CD4-positive, alpha-beta T cell treated with Interleukin-4 for 4 hours (primary cell): ENCODE results near the gene RPH3AL.
"Not testable (repeated sequence)": the region's sequence is repeated elsewhere in the genome, so short reads cannot be mapped to it uniquely, and the experiment has no call there.

ENCODE experiments used
- DNase-seq: peaks from one replicate; pipeline ENCODE4 v3.0.0-alpha.2; 2020

RPH3AL gene

GRCh38 chr17:234994-235830 lies 117.4 kb downstream of the RPH3AL start:
- not testable (repeated sequence) for DNase-seq

- not testable (repeated sequence) for DNase-seq
These were observed 118.2 kb downstream of the RPH3AL start for GRCh38 chr17:234163-234993.

- DNase-seq, result no peak
These were observed 119.1 kb downstream of the RPH3AL start for GRCh38 chr17:233473-233941.

GRCh38 chr17:231966-232807 lies 120.4 kb downstream of the RPH3AL start:
- DNase-seq, result no peak

- DNase-seq, result no peak
These were observed 121.2 kb downstream of the RPH3AL start for GRCh38 chr17:231191-231965.

- DNase-seq, result no peak
These were observed 122.2 kb downstream of the RPH3AL start for GRCh38 chr17:230395-230770.

- DNase-seq, result no peak
These were observed 122.8 kb downstream of the RPH3AL start for GRCh38 chr17:229709-230394.

- no peak for DNase-seq
These were observed 123.5 kb downstream of the RPH3AL start for GRCh38 chr17:228951-229708.

GRCh38 chr17:227946-228615 lies 124.5 kb downstream of the RPH3AL start:
- no peak for DNase-seq

- DNase-seq, result no peak
These were observed 125.3 kb downstream of the RPH3AL start for GRCh38 chr17:227078-227945.

GRCh38 chr17:226108-227077 lies 126.2 kb downstream of the RPH3AL start:
- DNase-seq, result no peak

- no peak for DNase-seq
These were observed 127.1 kb downstream of the RPH3AL start for GRCh38 chr17:225551-225950.

GRCh38 chr17:224576-224975 lies 128.0 kb downstream of the RPH3AL start:
- not testable (repeated sequence) for DNase-seq

- no peak for DNase-seq
These were observed 128.7 kb downstream of the RPH3AL start for GRCh38 chr17:223723-224471.

GRCh38 chr17:222172-222571 lies 130.4 kb downstream of the RPH3AL start:
- DNase-seq, result no peak

GRCh38 chr17:219696-220095 lies 132.9 kb downstream of the RPH3AL start:
- no peak for DNase-seq
